Suprapubic skin (tissue), 4 donors: ENCODE measurements around the gene CAPN9. TPM values are rescaled to one million over a fixed set of nuclear protein-coding genes. Genes with fewer than 3 reads are reported as not detected.

Source experiments
- DNase-seq, 2 donors: peaks; one replicate each; pipeline ENCODE4 v3.0.0-alpha.2; 2019; ENCODE audit warnings: low spot score in 2 of 2
- H3K27ac ChIP-seq: fragments of 200-600 bp; sonication (generic); one replicate; pipeline ENCODE4 v1.5.1; 2019
- H3K27me3 ChIP-seq: fragments of 200-600 bp; sonication (generic); one replicate; pipeline ENCODE4 v1.5.1; 2019
- H3K36me3 ChIP-seq: fragments of 200-600 bp; sonication (generic); one replicate; pipeline ENCODE4 v1.5.1; 2019
- H3K4me1 ChIP-seq: fragments of 200-600 bp; sonication (generic); one replicate; pipeline ENCODE4 v1.5.1; 2019
- H3K4me3 ChIP-seq: fragments of 200-600 bp; sonication (generic); one replicate; pipeline ENCODE4 v1.5.1; 2019; ENCODE audit warnings: mild to moderate bottlenecking
- H3K9me3 ChIP-seq: fragments of 200-600 bp; sonication (generic); one replicate; pipeline ENCODE4 v1.5.1; 2019
- EP300 ChIP-seq: sonication (generic); formaldehyde crosslinking; IDR thresholded peaks from one replicate; pipeline ENCODE4 v1.6.1; 2017; ENCODE audit warnings: antibody characterized with exemption
- POLR2A ChIP-seq, 2 donors: fragments of 450-650 bp; IDR thresholded peaks; one replicate each; pipeline ENCODE4 v1.6.1; 2017; ENCODE audit warnings: antibody characterized with exemption in 2 of 2, mild to moderate bottlenecking in 2 of 2, moderate library complexity in 2 of 2
- POLR2AphosphoS5 ChIP-seq, 3 donors: sonication (generic); formaldehyde crosslinking; IDR thresholded peaks; one replicate each; pipeline ENCODE4 v1.6.1; 2017; ENCODE audit warnings: antibody characterized with exemption in 3 of 3
- WGBS: methylation state at CpG from one replicate; pipeline ENCODE4 v1.1.5; 2018; 5-methylcytosine and 5-hydroxymethylcytosine counted together
- total RNA-seq, 4 donors: library from RNA; depleted of rRNA; stranded (reverse); fragments of >200 nt; gene quantifications; one replicate each; pipeline ENCODE4 v1.1.0, GENCODE V29; 2016
- TF ChIP-seq, protein P1 (sequence below), 2 donors: fragments of 200-600 bp in 1 of 2; fragments of 450-650 bp in 1 of 2; sonication (generic) in 1 of 2; IDR thresholded peaks; one replicate each; pipeline ENCODE4 v1.5.1; 2016 to 2019; ENCODE audit warnings: antibody characterized with exemption in 2 of 2, mild to moderate bottlenecking in 1 of 2, moderate library complexity in 1 of 2

CAPN9 gene
- total RNA-seq, 4 donors from 2014 or later: 0.48 to 4.2 TPM; not detected in 2

DNA sequence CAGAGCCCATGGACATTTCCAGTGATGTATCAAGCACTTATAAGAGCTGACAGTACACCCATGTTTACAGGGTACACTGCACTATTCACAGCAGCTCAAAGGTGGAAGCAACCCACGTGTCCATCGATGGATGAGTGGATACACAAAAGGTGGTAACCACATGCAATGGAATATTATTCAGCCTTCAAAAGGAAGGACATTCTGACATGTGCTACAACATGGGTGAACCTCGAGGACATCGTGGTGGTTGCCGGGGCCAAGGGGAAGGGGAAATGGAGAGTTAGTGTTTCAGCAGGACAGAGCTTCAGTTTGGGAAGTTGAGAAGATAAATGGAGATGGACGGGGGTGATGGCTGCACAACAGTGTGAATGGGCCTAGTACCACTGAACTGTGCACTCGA lies 42.4 kb upstream of the CAPN9 start:
- Histone ChIP-seq H3K4me3 (no peak overlapping the region), H3K9me3 (no peaks in the 10 kb centered on the region), H3K36me3 (no peaks in the 10 kb centered on the region), H3K27me3 (no peaks in the 10 kb centered on the region), H3K27ac (no peak overlapping the region), H3K4me1 (peaks cover 3% of the 10 kb centered on the region)
- TF ChIP-seq, protein P1, sequence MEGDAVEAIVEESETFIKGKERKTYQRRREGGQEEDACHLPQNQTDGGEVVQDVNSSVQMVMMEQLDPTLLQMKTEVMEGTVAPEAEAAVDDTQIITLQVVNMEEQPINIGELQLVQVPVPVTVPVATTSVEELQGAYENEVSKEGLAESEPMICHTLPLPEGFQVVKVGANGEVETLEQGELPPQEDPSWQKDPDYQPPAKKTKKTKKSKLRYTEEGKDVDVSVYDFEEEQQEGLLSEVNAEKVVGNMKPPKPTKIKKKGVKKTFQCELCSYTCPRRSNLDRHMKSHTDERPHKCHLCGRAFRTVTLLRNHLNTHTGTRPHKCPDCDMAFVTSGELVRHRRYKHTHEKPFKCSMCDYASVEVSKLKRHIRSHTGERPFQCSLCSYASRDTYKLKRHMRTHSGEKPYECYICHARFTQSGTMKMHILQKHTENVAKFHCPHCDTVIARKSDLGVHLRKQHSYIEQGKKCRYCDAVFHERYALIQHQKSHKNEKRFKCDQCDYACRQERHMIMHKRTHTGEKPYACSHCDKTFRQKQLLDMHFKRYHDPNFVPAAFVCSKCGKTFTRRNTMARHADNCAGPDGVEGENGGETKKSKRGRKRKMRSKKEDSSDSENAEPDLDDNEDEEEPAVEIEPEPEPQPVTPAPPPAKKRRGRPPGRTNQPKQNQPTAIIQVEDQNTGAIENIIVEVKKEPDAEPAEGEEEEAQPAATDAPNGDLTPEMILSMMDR (IDR thresholded peaks at IDR 0.05): no peak
- no peak for TF ChIP-seq POLR2AphosphoS5 (IDR thresholded peaks at IDR 0.05)
- TF ChIP-seq EP300: no peak
- no peak for TF ChIP-seq POLR2A (IDR thresholded peaks at IDR 0.05)
- DNase-seq: no peak
- WGBS: 90% methylated on average over 7 of the region's 7 CpGs

DNA sequence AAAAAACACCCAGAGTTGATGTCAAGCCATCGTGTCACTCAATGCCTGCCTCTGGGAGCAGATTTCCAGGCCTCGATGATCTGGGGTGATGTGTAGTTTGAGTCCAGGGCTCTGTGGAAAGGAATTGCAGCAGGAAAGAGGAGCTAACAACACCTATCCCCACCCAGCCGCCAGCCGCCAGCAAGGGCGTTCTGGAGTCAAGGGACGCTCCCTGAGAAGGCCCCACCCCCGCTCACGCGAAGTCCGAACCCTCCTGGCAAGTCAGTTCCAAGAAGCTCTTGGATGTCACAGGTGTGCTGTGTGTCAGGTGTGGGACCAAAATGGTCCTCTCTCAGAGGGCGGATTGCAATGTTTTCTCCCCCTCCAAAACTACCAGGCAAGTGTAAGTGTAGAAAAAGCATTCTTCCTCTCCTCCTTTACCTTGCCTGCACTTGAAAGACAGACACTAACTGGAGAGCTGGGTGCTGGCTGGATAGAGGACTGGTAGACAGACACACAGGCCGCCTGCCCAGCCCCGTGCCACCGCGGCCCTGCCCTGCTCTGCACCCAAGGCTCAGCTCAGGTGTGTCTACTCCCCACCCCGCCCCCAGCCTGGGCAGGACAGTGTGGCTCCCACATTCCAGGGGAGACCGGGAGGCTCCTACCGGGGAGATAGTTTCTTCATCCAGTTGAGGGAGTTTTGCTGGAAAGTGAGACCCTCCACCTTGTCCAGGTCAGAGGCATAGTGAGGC lies 41.7 kb upstream of the CAPN9 start:
- DNase-seq: no peak
- Histone ChIP-seq H3K27ac (no peak overlapping the region), H3K27me3 (no peaks in the 10 kb centered on the region), H3K9me3 (no peaks in the 10 kb centered on the region), H3K36me3 (no peaks in the 10 kb centered on the region), H3K4me1 (peaks cover 3% of the 10 kb centered on the region), H3K4me3 (no peak overlapping the region)
- WGBS: 89% methylated on average over 17 of the region's 18 CpGs
- TF ChIP-seq POLR2AphosphoS5 (IDR thresholded peaks at IDR 0.05) (no peak), POLR2A (IDR thresholded peaks at IDR 0.05) (no peak), EP300 (no peak)
- TF ChIP-seq, protein P1 (IDR thresholded peaks at IDR 0.05): no peak

DNA sequence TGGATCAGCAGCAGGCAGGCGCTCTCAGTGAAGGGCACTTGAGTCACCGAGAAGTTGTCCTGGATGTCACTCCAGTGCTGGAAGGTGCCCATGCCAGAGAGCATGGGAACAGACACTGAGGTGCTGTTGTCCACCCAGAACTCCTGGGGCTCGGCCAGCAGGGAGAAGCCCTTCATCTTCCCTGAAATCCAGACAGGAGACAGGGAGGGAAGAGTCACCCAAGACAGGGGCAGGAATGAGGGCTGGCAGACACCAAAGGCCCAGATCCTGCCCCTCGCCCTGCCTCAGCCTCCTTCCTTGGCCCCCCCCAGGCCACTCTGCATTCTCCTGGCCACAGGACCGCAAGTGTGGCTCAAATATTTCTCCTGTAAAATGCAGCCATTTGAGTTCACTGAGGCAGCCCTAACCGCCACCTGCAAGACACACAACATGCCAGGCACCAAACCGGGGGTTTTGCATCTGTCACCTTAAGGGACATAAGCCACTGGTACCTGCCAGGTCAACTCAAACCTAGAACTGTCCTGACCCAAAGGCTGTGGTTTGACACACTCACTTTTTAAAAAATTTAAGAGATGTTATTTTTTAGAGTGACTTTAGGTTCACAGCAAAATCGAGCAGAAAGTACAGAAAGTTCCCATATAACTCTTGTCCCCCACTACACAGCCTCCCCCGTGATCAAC lies 41.0 kb upstream of the CAPN9 start:
- 88% methylated on average over 6 of the region's 9 CpGs for WGBS
- TF ChIP-seq EP300 (no peak), POLR2AphosphoS5 (IDR thresholded peaks at IDR 0.05) (no peak), POLR2A (IDR thresholded peaks at IDR 0.05) (no peak)
- TF ChIP-seq, protein P1 (IDR thresholded peaks at IDR 0.05): no peak
- H3K9me3 ChIP-seq: no peaks in the 10 kb centered on the region
- no peak overlapping the region for H3K4me3 ChIP-seq
- no peak for DNase-seq
- no peaks in the 10 kb centered on the region for H3K36me3 ChIP-seq
- no peak overlapping the region for H3K27ac ChIP-seq
- H3K27me3 ChIP-seq: no peaks in the 10 kb centered on the region
- peaks cover 3% of the 10 kb centered on the region for H3K4me1 ChIP-seq

DNA sequence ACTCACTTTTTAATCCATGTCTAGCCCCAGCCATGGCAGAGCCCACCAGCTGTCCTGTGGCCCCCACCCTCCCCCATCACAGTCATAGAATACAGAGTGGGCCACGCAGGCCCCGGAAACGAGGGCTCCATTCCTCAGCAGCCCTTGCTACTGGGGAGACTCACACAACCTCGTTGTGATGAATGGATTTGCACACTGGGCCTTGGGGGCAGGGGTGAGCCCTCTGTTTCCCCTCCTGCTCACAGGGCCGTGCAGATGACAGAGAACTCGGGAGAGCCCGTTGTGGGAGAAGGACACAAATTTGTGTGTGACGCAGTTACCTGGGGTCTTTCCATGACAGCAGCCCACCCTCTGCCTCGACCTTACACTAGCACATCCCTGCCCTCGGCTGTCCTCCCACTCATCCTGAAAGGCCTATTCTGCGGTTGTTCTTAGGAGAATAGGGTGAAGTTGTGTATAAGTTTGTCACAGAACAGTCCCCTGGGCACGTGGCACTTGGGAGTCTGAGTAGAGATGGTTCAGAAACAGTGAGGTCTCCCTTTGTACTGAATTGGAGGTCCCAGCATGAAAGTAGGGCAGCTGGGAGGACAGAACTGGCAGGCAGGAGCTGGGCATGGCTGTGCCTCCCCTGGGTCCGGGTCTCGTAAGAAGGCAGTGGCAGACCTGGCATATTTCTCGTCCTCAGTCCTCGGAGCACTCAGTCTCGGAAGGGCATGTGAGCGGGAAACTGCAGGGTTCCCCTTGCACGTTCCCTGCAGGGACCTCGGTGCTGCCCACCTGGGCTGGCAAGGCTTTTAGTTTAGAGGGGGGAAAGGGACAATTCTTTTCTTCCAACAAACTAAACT lies 40.1 kb upstream of the CAPN9 start:
- Histone ChIP-seq H3K4me3 (no peak overlapping the region), H3K36me3 (no peaks in the 10 kb centered on the region), H3K4me1 (peaks cover 3% of the 10 kb centered on the region), H3K27ac (no peak overlapping the region), H3K27me3 (no peaks in the 10 kb centered on the region), H3K9me3 (no peaks in the 10 kb centered on the region)
- 93% methylated on average over 18 of the region's 20 CpGs for WGBS
- DNase-seq: no peak
- TF ChIP-seq POLR2AphosphoS5 (IDR thresholded peaks at IDR 0.05): no peak

DNA sequence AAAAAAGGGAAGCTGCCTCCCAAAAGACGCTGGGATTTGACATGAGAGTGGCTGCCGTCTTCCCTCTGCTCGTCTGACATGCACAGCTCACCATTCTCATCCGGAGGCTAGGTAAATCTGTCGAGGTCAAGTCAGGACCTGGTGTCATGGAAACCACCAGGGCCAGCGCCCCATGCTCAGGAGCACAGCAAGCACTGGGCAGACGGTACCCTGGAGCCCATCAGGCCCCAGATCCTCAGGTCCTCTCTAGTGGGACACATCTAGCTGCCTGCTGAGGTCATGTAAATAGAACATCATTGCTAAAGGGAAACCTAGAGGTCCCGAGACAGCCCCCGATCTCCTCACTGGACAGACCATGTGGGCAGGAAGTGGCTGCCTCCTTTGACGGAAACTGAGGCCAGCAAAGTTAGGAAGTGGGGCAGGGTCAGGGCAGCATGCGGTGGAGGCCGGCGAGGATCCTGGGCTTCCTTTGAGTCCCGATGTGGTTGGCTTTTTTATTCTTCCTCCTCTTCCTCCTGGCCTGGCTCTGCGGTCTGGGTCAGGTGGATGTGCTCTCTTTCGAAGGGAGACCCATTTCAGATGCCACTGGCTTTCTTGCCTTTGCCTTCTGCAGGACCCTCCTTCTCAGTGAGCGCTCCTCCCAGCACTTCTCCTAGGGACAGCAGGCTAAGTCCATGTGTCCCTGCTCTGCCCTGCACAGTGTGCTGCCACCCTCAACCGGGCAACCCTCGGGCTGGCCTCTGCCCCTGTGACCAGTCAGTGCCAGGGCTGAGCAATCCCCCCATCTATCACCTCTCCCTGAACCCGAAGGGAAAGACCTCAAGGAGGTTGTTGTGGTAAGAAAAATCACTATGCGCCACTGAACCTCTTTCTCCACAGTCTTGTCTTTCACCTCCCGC lies 39.2 kb upstream of the CAPN9 start:
- H3K9me3 ChIP-seq: no peaks in the 10 kb centered on the region
- H3K4me1 ChIP-seq: peaks cover 3% of the 10 kb centered on the region
- TF ChIP-seq, protein P1 (IDR thresholded peaks at IDR 0.05): no peak
- TF ChIP-seq EP300: no peak
- TF ChIP-seq POLR2AphosphoS5 (IDR thresholded peaks at IDR 0.05): no peak
- no peak for TF ChIP-seq POLR2A (IDR thresholded peaks at IDR 0.05)
- no peaks in the 10 kb centered on the region for H3K36me3 ChIP-seq
- H3K27me3 ChIP-seq: no peaks in the 10 kb centered on the region
- H3K4me3 ChIP-seq: no peak overlapping the region
- 81% methylated on average over 22 of the region's 22 CpGs for whole genome bisulfite sequencing
- H3K27ac ChIP-seq: no peak overlapping the region
- DNase-seq: no peak
